Measurements from ENCODE around the gene STXBP5.

The STXBP5 gene

GRCh38 chr6:147384737-147385710, 180.8 kb downstream of the STXBP5 start:
- no peak for DNase-seq

DNA sequence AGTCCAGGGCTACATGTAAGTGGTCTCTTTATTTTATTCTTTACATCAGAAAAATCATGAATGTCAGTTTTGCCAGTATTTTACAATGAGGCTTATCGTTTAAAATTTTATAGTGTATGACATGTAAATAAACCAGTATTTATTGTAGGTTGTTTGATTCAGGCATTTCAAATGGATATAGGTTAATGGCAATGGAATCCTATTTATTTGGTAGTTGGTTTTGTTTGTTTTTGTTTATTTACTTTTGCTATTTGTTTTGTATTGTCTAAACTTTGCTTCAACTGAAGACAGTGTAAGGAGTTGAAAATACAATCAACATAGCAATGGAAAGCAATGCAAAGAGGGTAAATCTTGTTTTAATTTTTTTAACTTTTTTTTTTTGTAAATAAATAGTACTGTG, 185.2 kb downstream of the STXBP5 start:
- DNase-seq: no peak

- no peak for DNase-seq
These were observed 186.8 kb downstream of the STXBP5 start for GRCh38 chr6:147390909-147391536.

- DNase-seq: no peak
These were observed 188.9 kb downstream of the STXBP5 start for GRCh38 chr6:147392917-147393625.

GRCh38 chr6:147395158-147395557, 190.9 kb downstream of the STXBP5 start:
- no peak for DNase-seq

GRCh38 chr6:147397306-147397705, 193.1 kb downstream of the STXBP5 start:
- no peak for DNase-seq

DNA sequence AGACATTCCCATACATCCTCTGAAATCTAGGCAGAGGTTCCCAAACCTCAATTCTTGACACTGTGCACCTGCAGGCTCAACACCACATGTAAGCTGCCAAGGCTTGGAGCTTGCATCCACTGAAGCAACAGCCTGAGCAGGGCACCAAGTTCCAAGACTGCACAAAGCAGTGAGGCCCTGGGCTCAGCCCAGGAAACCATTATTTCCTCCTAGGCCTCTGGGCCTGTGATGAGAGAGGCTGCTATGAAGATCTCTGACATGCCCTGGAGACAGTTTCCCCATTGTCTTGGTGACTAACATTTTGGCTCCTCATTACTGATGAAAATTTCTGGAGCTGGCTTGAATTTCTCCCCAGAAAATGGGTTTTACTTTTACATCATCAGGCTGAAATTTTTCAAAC, 196.8 kb downstream of the STXBP5 start:
- DNase-seq: no peak

DNA sequence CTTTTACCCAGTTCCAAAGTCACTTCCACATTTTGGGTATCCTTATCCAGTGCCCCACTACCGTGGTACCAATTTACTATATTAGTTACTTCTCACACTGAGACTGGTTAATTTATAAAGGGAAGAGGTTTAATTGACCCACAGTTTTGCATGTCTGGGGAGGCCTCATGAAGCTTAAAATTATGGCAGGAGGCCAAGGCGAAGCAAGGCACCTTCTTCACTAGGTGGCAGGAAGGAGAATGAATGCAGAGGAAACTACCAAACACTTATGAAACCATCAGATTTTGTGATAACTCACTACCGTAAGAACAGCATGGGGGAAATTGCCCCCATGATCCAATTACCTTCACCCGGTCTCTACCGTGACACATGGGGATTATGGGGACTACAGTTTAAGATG, 197.6 kb downstream of the STXBP5 start:
- DNase-seq: no peak

- DNase-seq: no peak
These were observed 202.6 kb downstream of the STXBP5 start for GRCh38 chr6:147406783-147407182.

- no peak for DNase-seq
These were observed 203.4 kb downstream of the STXBP5 start for GRCh38 chr6:147407571-147407970.

DNA sequence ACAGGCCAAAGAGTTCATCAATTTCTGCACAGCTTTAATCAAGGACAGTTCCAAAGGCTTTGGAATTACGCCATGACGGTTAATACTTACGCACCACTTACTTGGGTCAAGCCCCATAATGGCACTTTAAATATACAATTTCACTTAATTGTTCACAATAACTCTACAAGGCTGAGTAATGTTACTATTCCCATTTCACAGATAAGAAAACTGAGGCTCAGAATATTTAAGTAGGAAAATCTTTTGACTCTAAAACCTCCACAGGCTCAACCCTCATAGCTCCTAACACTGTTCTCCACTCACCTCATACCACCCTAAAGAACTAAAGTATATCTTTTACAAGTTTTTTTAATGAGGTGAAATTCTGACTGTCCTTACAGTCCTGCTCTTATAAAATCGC, 212.4 kb downstream of the STXBP5 start:
- no peak for DNase-seq

- DNase-seq: no peak
These were observed 213.7 kb downstream of the STXBP5 start for GRCh38 chr6:147417954-147418353.

GRCh38 chr6:147418523-147418922, 214.3 kb downstream of the STXBP5 start:
- no peak for DNase-seq

DNA sequence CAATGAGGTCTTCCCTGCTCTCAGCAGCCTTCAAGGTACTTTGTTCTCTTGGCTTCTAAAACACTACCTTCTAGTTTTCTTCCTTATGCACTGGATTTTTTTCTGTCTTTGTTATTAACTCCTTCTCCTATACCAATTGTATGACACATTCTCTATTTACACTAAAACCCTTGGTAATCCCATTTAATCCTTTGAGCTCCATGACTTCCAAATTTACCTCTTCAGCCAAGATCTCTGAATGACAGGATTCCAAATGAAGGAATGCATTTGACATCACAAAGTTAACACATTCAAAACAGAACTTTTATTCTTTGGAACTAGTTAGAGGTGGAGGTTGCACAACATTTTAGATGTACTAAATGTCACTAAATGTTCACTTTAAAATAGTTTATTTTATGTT, 217.7 kb downstream of the STXBP5 start:
- DNase-seq: no peak

- no peak for DNase-seq
These were observed 218.9 kb downstream of the STXBP5 start for GRCh38 chr6:147423111-147423510.

GRCh38 chr6:147429794-147430193, 225.6 kb downstream of the STXBP5 start:
- DNase-seq: no peak

DNA sequence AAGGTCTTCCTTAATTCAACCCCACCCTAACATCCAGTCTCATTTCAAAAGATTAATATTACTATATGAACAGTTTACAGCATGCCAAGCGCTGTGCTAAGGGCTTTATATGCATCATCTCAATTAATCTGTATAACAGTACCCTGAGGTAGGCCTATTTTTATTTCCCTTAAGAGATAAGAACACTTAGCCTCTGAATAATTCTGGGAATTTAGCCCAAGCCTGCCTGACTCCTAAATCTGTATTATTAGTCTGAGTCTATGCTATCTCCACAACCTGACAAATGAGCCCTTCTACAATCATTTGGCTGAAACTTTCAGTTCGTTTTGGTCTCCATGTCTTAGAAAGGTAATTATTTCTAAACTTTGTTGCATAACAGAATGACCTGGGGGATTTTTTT, 226.6 kb downstream of the STXBP5 start:
- no peak for DNase-seq

- no peak for DNase-seq
These were observed 229.9 kb downstream of the STXBP5 start for GRCh38 chr6:147434076-147434475.

GRCh38 chr6:147434516-147434915, 230.3 kb downstream of the STXBP5 start:
- DNase-seq: peak; percentile 69

GRCh38 chr6:147437615-147438014, 233.4 kb downstream of the STXBP5 start:
- DNase-seq: no peak

DNA sequence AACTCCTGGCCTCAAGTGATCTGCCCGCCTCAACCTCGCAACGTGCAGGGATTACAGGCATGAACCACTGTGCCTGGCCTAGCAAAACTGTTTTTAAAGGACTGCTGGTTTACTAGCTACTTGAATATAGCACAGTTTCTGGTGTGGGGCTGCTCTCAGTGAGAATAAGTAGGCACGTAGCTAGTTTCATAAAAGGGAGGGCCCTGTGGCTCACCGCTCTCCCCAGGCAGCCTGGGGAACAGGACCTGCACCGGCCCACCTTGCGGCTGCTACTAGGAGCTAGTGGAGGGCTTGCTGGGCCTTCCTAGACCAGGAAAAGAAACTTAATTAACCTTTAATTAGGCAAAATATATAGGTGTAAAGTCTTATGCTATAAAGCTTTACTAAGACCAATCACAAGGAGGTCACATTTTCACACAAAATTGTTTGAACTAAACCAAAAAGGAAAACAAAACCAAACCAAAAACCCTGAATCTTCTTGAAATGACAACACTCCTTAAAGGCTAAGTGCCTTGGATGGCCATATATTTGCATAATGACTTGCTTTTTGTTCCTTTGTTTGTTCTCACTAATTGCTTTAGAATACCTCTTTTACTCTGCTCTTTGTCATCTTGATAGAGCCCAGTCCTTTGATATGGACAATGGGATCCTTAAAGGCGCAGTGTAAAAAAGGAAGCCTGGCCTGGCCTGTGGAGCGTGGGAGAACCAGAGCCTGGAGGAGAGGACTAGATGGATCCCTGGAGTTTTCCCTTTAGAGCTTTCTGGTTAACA, 234.7 kb downstream of the STXBP5 start:
- DNase-seq: peak; percentile 75
